Psoas muscle (tissue), 8 donors: ENCODE measurements around the gene RASGRP4. TPM values are rescaled to one million over a fixed set of nuclear protein-coding genes. Genes with fewer than 3 reads are reported as not detected.
A peak's percentile ranks its signal among the peaks of the same experiment; 100 is the strongest.

Source experiments
- ATAC-seq, 4 donors: fragments of 200-7000 bp; cut with Tn5 transposase; one replicate each; pipeline ENCODE4 v1.9.1; 2020; ENCODE audit warnings: moderate library complexity in 3 of 4, mild to moderate bottlenecking in 2 of 4
- DNase-seq, 2 donors: peaks; one replicate each; pipeline ENCODE4 v3.0.0-alpha.2; 2020
- H3K27ac ChIP-seq: fragments of 200-600 bp; one replicate; pipeline ENCODE4 v1.8.0; 2022
- H3K27me3 ChIP-seq, 3 donors: fragments of 200-600 bp in 1 of 3; one replicate each; pipeline versions ENCODE4 v1.6.1 to v1.8.0; 2013 to 2022; ENCODE audit warnings: low read length in 2 of 3, mild to moderate bottlenecking in 2 of 3, moderate library complexity in 1 of 3; ENCODE audit not compliant: insufficient read depth in 3 of 3
- H3K36me3 ChIP-seq, 2 donors: fragments of 200-600 bp in 1 of 2; one replicate each; pipeline versions ENCODE4 v1.6.1 to v1.8.0; 2013 to 2022; ENCODE audit warnings: low read depth in 1 of 2, mild to moderate bottlenecking in 1 of 2, moderate library complexity in 1 of 2; ENCODE audit not compliant: insufficient read depth in 1 of 2
- H3K4me1 ChIP-seq: fragments of 200-600 bp; one replicate; pipeline ENCODE4 v1.8.0; 2022
- H3K4me3 ChIP-seq: fragments of 200-600 bp; one replicate; pipeline ENCODE4 v1.8.0; 2022; ENCODE audit warnings: mild to moderate bottlenecking
- H3K9me3 ChIP-seq: fragments of 200-600 bp; one replicate; pipeline ENCODE4 v1.8.0; 2022
- CTCF ChIP-seq: fragments of 200-600 bp; IDR thresholded peaks from one replicate; pipeline ENCODE4 v1.8.0; 2022; ENCODE audit warnings: antibody characterized with exemption
- WGBS, 3 donors: extraction: QIAGEN DNeasy Blood & Tissue Kit; methylation state at CpG; one replicate each; pipeline versions ENCODE4 v1.1.6 to v1.1.7; 2013; 5-methylcytosine and 5-hydroxymethylcytosine counted together
- intact Hi-C, 2 donors: fragments of 100-400 bp; cut with DNase I; formaldehyde crosslinking; loops; one replicate each; pipeline versions ENCODE4 v1.11.0 to v1.14.2; 2022
- polyA plus RNA-seq, 3 donors: library from polyadenylated mRNA; stranded (reverse); fragments of 200-250 nt; gene quantifications; one replicate each; pipeline ENCODE4 v1.2.3, GENCODE V29; 2013
- total RNA-seq, 4 donors: library from RNA; stranded (reverse); fragmentation: NEBNext Ultra II Directional in 2 of 4; extraction: Animal tissue kit (Norgen Biotek cat#: 25700) in 2 of 4; gene quantifications; one replicate each; pipeline versions ENCODE4 v1.2.1 to v1.2.4, GENCODE V29; 2021 to 2023
- donor health status: healthy with polysubstance abuse.
- donor health status: DM: no; HTN: no; CAD: no; lungs with moderate emphysema.
- donor health status: Bipolar disorder and iron deficiency.
- donor health status: healthy.
- donor health status: DM: yes; HTN: yes; CAD: no.
- donor health status: DM: no; HTN: no; CAD: no.
- donor health status: DM: no; HTN: no; CAD: no.
- donor health status: DM: yes; HTN: yes; CAD: no.

The RASGRP4 gene
- total and polyA plus RNA-seq, 7 donors: 0.17 to 2.0 (median 0.44) TPM

- intact Hi-C loops: no loop called here
- Histone ChIP-seq H3K9me3 (no peaks in the 10 kb centered on the region), H3K4me1 (peaks cover 21% of the 10 kb centered on the region), H3K27ac (no peak overlapping the region), H3K36me3 (peaks cover 5 to 21% of the 10 kb centered on the region in 2 donors), H3K4me3 (peak overlapping the region; percentile 51), H3K27me3 (peaks cover 0 to 4% (median 0%) of the 10 kb centered on the region in 3 donors)
- ATAC-seq: no peak
- TF ChIP-seq CTCF: no peak
- WGBS, 3 donors: 13 to 22% (median 16%) methylated on average over 25 to 28 of the region's 28 CpGs
- no peak for DNase-seq
Observed at GRCh38 chr19:38389101-38389925, 36.7 kb downstream of the RASGRP4 start.

GRCh38 chr19:38388349-38389100 is 37.5 kb downstream of the RASGRP4 start, which contains the start of gene SPRED3:
TSS of gene SPRED3 (plus strand) at chr19:38388697. CDS start at chr19:38390303, 1,606 bp downstream.
- 1% methylated on average over 27 to 42 of the region's 46 CpGs for WGBS, 3 donors
- ATAC-seq (peak in 1 of 4 donors; percentile 1), DNase-seq (peak; percentile 30 to 62)
- H3K4me3 ChIP-seq: peak within 1 kb of the TSS; percentile 51
- peaks cover 21% of the 10 kb centered on the region for H3K4me1 ChIP-seq
- H3K9me3 ChIP-seq: no peaks in the 10 kb centered on the region
- H3K27ac ChIP-seq: peak within 1 kb of the TSS; percentile 1
- intact Hi-C loops: no loop called here
- H3K27me3 ChIP-seq: no peaks in the 10 kb centered on the region
- H3K36me3 ChIP-seq: peaks cover 11 to 29% of the 10 kb centered on the region in 2 donors
- TF ChIP-seq CTCF: no peak

- peak within 1 kb of the TSS; percentile 1 for H3K27ac ChIP-seq
- no peak for TF ChIP-seq CTCF
- DNase-seq (peak; percentile 78 to 88), ATAC-seq (peak; percentile 65 to 73 (median 68))
- intact Hi-C loops: no loop called here
- no peaks in the 10 kb centered on the region for H3K9me3 ChIP-seq
- no peaks in the 10 kb centered on the region for H3K27me3 ChIP-seq
- H3K36me3 ChIP-seq: peaks cover 18 to 36% of the 10 kb centered on the region in 2 donors
- WGBS, 3 donors: 1 to 2% (median 2%) methylated on average over 39 to 51 of the region's 51 CpGs
- peak within 1 kb of the TSS; percentile 51 for H3K4me3 ChIP-seq
- peaks cover 21% of the 10 kb centered on the region for H3K4me1 ChIP-seq
Observed at GRCh38 chr19:38387550-38388348, 38.3 kb downstream of the RASGRP4 start, which contains the start of gene GGN. TSS of gene GGN (minus strand) at chr19:38388034. CDS start at chr19:38387261, 773 bp downstream.

GRCh38 chr19:38386971-38387549 is 39.0 kb downstream of the RASGRP4 start:
- peak; percentile 55 to 76 for DNase-seq
- peaks cover 18 to 43% of the 10 kb centered on the region in 2 donors for H3K36me3 ChIP-seq
- no peak for TF ChIP-seq CTCF
- H3K27ac ChIP-seq: peak overlapping the region; percentile 1
- peak; percentile 30 to 50 (median 38) for ATAC-seq
- intact Hi-C loops: no loop called here
- no peaks in the 10 kb centered on the region for H3K9me3 ChIP-seq
- 8 to 9% (median 8%) methylated on average over 35 to 36 of the region's 36 CpGs for WGBS, 3 donors
- peaks cover 21% of the 10 kb centered on the region for H3K4me1 ChIP-seq
- peak overlapping the region; percentile 51 for H3K4me3 ChIP-seq
- no peaks in the 10 kb centered on the region for H3K27me3 ChIP-seq
